ENCODE measurements around the gene FREY1.
"Not testable (repeated sequence)": the region's sequence is repeated elsewhere in the genome, so short reads cannot be mapped to it uniquely, and the experiment has no call there.

Gene FREY1

GRCh38 chr11:45913942-45914635, 7.0 kb upstream of the FREY1 start:
- DNase-seq: no peak

DNA sequence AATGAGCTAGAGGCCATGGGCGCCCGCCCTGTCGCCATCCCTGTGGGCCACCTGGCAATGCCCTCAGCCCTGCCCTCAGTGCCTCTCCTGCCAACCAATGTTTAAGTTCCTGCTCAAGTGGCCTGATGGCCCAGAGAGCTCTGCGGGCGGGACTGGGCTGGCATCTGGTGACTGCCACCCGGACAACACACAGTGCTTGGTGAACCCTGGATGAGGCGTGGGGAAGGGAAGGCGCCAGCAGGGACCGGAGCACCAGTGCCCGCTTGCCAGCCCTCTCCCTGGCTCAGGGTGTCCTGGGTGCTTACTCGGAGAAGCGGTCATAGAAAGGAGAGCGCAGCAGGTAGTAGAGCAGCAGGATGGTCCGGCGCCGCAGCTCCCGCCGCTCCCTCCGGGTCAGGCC, 6.4 kb upstream of the FREY1 start:
- DNase-seq: no peak

- DNase-seq: no peak
Observed at GRCh38 chr11:45910623-45911022, 3.6 kb upstream of the FREY1 start.

- DNase-seq: no peak
Observed at GRCh38 chr11:45909594-45910475, 2.8 kb upstream of the FREY1 start.

DNA sequence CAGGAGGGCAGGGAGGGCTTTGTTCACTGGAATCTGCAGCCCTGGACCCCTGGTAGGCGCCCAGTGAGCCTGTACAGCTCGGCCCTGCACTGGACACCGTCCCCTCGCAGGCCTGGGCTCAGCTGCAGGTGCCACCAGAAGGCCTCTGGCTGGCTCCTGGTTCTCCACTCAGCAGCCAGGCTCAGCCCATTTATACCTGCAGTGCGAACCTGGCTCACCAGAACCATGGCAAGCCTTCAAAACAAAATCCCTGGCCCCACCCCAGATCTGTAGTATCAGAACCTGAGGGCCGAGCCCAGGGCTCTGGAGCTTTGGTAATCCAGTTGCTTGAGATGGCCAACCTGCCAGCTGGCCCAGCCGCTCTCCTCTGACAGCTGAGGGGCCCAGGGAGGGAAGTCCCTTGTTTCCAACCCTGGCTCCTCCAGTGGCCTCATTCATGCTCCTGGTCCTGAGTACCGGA, 870 bp upstream of the FREY1 start:
- DNase-seq: no peak

GRCh38 chr11:45906096-45906682, 882 bp downstream of the FREY1 start:
- DNase-seq: no peak

GRCh38 chr11:45905576-45905975, 1.5 kb downstream of the FREY1 start:
- DNase-seq: not testable (repeated sequence)

DNA sequence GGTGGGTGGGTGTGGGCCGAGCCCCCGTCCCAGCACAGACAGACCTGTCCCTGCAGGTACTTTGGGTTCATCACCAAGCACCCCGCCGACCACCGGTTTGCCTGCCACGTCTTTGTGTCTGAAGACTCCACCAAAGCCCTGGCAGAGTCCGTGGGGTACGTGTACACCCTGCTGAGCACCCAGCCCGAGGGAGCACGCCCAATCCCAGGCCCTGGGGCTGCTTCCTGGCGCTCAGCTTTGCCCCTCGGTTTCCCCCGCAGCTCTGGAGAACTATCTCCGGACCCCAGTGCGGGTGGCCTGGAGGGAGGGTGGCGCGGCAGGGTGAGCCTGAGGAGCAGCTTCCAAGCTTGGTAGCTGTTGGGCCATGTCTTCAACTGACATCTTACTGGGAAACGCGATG, 2.0 kb downstream of the FREY1 start:
- no peak for DNase-seq

DNA sequence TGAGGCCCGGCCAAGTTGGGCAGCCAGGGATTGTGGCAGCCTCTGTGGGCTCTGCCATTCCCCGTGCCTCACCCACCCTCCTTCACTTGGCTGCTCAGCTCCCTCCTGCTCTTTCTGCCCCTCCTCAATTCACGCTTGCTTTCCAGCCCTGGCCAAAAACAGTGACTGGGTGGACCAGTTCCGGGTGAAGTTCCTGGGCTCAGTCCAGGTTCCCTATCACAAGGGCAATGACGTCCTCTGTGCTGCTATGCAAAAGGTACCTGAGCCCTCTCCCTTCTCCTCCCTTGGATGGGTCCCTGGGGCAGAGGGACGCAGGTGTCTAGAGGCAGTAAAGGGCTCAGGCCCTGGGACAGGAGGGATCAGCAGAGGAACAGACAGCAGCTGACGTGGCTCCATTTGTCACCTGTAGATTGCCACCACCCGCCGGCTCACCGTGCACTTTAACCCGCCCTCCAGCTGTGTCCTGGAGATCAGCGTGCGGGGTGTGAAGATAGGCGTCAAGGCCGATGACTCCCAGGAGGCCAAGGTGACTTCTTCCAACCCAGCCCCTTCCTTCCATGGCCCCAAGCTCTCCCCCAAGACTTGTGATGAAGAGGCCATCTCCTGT, 2.7 kb downstream of the FREY1 start:
- no peak for DNase-seq

- no peak for DNase-seq
Observed at GRCh38 chr11:45902452-45903380, 4.4 kb downstream of the FREY1 start.

DNA sequence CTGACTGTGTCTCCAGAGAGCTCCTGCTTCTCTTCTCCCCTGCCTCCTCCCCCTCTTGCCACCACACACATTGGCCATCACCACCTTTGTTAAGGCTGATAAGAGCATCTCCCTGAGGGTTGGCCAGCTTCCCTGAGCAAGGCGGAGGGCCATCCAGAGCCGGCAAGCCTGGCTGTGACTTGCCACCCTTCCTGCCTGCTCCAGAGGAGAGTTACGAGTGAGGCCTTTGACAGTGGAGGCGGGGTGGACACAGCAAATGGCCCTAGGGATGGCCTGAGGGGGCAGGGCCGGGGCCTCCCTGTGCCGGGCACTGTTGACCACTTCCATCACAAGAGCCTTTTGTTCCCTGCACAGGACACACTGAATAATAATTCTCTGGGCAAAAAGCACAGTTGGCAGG, 5.4 kb downstream of the FREY1 start:
- DNase-seq: no peak

DNA sequence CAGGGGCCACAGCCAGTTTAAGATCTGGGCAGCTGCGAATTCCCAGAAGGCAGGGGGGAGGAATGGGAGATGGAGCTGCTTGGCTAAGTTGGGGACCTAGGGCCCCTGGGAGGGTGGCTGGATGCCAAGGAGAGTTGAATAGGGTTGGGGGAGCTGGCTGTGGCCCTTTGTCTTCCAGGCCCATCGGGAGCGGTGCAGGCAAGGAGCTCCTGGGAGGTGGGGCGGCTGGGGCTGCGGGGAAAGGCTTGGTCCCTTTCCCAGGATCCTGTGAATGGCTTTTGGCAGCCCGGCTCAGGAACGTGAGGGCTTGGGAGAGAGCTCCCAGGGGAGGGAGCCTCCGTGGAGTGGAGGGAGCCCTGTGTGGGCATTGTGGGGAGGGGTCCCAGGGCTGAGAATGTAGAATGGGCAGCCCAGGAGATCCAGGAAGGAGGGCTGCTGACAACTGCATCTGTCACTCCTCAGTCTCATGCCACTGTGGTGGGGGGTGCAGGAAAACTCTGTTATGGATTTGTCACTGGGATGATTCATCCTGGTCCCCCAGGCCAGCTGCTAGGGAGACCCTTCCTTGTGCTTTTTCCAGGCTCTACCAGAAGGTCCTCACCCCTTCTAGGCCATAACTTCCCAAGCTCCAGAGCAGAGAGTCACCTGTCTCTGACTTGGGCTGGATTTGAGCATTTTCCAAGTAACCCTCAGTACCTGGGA, 6.0 kb downstream of the FREY1 start:
- no peak for DNase-seq

GRCh38 chr11:45900175-45900800, 6.8 kb downstream of the FREY1 start:
- not testable (repeated sequence) for DNase-seq

DNA sequence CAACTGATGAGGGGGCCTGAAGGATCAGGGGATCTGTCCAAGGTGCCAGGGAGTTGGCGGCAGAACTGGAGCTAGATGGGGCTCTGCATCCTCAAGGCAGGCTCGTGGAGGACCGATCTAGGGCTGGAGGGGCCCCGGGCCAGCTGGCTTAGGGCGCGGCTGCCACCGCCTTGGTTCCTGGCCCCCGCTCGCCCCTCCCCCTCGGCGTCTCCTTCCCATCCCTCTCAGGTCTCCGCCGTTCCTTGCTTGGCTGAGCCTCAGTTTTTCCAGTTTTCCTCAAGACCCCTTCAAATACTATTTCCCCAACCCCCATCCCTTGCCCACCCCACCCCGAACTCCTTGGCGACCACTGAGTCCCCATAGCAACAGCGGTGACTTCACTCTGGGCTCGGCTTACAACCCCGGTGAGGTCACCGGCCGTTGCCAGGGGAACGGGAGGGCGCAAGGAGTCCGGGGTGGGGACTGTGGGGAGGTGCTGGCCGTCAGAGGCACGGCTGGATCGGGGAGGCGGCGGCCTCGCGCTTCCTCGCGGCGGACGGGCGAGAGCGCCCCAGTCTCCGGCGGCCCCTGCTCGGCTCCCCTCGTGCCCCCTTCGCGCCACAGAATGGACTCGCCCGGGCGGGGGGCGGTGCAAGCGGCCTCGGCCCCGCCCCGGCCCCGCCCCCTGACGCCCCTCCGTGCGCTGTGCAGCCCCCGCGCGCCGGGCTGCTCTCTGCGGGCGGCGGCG, 7.5 kb downstream of the FREY1 start:
- peak; percentile 60 for DNase-seq

- no peak for DNase-seq
Observed at GRCh38 chr11:45899086-45899447, 8.0 kb downstream of the FREY1 start.

GRCh38 chr11:45897556-45897955, 9.5 kb downstream of the FREY1 start:
- no peak for DNase-seq

DNA sequence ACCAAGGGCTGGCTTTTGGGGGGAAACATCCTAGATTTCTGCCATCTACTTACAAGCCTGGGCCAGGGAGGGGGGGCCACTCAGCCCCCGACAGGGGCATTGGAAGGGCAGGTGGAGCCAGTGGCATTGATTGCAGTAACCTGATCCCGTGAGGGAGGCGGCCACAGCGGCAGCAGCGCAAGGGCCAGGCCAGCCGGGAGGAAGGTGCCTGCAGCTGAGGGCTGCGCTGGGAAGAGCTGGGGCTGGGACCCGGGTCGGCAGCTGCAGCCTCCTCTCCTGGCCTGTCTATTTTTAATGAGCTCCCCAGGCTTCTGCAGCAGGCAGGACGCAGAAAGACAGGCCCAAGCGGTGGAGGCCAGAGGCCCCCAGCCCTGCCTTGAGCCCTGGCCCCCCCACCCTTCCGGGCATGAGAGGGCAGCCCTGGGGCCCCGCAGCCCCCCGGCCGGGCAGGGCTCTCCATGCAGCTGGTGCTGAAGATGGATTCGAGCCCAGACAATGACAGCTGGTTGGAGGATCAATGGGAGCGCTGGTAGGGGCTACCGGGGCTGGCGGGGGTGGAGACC, 10.6 kb downstream of the FREY1 start:
- DNase-seq: no peak

DNA sequence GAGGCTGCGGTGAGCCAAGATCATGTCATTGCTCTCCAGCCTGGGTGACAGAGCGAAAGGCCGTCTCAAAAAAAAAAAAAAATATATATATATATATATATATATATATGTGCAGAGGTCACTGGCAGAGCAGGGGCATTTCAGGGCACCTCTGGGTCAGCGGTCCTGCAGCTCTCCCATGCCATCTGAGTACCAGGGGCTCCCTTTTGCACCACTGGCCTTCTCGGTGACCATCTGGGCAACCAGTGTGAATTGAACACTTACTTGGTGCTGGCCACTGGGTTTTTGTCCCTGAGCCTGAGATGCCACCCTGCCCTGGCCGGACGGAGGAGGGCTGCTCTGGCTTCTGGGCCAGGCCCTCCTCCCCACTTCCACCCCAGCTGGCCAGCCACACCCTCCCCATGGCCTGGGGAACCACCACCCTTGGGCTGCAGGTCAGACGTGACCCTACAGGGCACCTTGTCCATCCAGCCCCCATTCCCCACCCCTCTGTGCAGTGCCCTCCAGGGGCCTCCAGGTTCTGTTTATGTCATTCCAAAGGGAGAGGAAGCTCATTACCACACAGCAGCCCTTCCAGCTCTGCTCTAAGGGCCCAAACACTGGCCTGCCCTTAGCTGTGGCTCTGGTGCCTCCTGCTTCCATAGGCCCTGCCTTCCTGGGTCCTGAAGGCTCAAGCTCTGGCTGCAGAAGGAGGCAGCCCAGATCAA, 11.4 kb downstream of the FREY1 start:
- no peak for DNase-seq

DNA sequence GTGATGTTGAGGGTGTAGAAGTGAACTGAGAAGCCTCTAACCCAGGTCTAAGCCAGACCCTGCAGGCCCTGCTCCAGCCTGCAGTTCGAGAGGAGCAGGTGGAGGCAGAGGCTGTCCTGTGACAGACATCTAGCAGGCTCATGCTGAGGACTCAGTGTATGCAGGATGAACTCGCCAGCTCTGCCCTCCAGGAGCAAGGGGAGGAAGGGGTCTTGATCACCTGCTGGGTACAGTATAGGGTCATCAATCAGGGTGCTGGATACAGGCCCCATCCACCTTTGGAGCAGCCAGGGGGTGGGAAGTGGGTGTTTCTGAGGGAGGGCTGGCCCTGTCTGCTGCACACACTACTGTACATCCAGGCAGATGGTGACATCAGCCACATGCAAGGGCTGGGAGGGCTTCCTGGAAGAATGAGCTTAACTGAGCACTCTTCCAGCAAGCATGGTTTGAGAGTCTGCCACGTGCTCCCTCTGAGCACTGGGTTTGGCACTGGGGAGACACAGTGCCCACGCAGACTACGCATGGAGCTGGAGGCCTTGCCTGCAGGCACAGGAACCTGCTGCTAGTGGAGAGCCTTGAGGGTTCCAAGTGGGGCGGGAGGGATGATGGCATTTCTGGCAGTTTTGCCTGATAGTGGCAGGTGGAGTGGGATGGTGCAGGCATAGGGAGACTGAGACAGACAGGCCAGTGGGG, 12.4 kb downstream of the FREY1 start:
- no peak for DNase-seq

Data from CD4-positive, alpha-beta T cell treated with Interleukin-17A for 4 hours (primary cell).